ENCODE data around the gene RFX7.
"Not testable (repeated sequence)": the region's sequence is repeated elsewhere in the genome, so short reads cannot be mapped to it uniquely, and the experiment has no call there.

RFX7 gene

DNA sequence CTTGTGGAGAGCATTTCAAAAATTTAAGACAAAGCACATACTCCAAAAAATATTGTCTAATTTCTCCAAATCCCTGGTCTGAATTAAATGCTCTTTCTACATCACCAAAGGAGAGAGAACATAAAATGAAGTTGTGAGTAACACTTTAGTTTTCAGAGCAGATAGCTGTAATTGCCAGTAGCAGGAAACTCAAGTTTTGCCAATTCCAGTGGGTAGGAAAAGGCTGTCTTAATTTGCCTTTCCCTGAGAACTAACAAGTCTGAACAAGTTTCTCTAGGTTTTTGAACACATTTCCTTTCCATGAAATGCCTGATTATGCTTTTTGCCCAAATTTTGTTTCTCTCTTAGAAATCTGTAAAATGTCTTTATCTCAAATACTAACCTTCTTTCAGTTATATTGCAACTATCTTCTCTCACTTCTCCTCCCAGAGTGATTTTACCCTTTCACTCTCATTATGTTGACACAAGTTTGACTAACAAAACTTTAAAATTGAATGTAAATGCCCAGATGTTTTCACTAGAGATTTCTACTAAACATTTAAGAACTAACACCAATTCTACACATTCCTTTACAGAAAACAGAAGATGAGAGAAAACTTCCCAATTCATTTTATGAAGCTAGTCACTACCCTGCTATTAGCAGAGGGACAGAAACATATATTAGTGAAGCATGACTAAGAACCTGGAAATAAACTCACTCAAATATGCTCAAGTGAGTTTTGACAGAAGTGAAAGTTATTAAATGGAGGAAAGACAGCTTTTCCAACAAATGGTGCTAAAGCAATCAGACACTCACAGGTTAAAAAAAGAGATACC lies 38.4 kb downstream of the RFX7 start:
- DNase-seq (ENCODE audit: low read depth in 2 of 2): no peak

GRCh38 chr15:56203312-56203922 lies 40.3 kb downstream of the RFX7 start:
- not testable (repeated sequence) for DNase-seq (ENCODE audit: low read depth in 2 of 2)

GRCh38 chr15:56202701-56203100 lies 41.0 kb downstream of the RFX7 start:
- DNase-seq (ENCODE audit: low read depth in 2 of 2): no peak

DNA sequence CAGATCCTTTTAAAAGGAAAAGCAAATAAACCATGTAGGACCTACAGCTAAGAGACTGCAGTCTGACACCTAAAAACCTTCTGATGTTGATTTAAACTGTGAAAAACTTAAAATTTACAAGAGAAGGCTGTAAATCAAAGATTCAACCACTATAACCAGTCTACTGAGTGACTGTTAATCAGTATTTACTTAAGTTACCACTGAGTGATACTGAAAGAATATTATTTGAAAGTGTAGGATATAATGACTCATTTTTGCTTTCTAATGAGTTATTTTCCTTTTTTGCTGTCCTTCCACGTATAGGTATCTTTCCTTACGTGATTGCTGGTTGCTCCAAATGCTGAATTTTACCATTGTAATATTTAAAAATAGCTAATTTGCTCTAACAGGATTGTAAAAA lies 44.6 kb downstream of the RFX7 start:
- no peak for DNase-seq (ENCODE audit: low read depth in 2 of 2)

DNA sequence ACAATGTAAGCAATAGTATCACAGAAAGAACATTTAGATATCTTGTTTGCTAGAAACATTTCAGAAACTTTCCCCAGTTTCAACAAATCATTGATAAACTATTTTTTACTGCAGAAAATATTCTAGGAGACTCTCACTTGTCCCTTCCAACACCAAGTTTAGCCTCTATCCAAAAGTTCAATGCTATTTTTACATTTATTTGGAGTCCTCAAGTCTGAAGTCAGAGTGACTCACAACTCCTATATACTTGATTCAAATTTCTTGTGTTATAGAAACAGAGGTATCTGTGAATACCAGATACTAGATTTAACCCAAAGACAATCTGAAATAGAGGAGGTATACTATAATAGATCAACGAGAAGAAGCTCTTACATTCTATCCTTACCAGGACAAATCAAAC lies 49.6 kb downstream of the RFX7 start:
- DNase-seq (ENCODE audit: low read depth in 2 of 2): no peak

GRCh38 chr15:56192659-56193442 lies 50.8 kb downstream of the RFX7 start:
- DNase-seq (ENCODE audit: low read depth in 2 of 2): no peak

DNA sequence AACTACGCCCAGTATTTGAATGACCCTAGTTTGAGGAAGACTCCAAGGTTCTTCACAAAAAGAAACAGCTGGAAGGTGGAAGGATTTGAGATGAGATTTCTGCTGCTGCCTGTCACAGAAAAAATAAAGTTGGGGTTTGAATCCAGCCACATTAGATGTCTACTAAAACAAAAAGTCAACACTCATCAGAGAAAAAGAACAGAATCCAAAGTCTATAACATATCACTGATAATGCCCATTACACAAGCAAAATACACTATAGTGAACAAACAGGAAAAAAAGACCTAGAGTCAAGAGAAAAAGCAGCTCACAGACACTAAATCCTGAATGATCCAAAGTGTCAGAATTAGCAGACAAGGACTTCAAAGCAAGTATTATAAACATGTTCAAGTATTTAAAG lies 56.0 kb downstream of the RFX7 start:
- DNase-seq (ENCODE audit: low read depth in 2 of 2): no peak

DNA sequence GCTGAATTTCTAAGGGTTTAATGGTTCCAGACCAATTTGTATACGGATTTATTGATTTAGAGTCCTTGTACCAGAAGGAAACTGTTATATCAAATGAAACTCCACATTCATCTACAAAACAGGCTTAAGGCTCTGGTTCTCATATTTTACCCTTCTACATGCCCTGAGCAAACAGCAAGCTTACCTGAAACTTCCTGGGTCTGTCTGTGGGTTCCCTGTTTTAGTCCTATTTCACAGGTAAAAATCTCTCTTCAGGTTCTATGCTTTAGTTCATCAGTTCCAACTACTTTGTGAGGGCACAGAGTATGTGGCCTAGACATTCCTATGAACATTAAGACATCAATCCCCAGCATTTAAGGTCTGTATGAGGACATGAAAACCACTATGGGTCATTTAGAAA lies 57.7 kb downstream of the RFX7 start:
- DNase-seq (ENCODE audit: low read depth in 2 of 2): no peak

- no peak for DNase-seq (ENCODE audit: low read depth in 2 of 2)
Observed at GRCh38 chr15:56184516-56184915, 59.2 kb downstream of the RFX7 start.

- DNase-seq (ENCODE audit: low read depth in 2 of 2): no peak
Observed at GRCh38 chr15:56180851-56181250, 62.8 kb downstream of the RFX7 start.

DNA sequence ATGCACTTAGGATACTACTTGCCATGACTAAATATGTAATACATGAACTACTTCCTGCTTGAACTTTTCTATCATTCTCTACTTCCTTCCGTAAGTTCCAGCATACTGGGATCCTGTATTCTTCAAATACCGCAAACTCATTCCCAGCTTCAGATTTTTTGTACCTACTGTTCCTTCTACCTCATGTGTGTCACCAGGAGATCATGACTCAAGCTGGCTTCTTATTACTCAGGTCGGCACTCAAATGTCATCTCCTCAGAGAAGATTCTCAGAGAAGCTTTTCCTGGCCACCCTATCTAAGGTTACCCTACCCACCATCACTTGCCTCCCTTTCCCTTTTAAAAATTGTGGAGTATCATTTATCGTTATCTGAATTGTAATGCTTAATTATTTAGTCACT lies 66.7 kb downstream of the RFX7 start:
- no peak for DNase-seq (ENCODE audit: low read depth in 2 of 2)

DNA sequence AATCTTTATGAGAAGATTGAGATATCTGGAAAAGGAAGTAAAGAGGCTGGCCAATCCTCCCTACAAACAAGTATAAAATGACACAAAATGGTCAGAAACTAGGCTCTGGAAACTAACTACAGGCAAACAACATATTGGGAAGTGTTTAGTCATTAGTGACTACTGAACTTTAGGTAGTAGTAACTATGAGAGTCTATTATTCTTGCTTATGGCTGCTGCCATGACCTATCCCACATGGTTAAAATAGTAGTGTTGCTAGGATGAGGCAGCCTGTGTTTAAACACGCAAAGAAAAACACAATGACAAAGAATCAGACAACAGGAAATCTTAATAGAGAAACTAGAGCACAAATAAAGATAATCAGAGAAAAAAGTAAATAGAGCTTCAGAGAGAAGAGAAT lies 67.9 kb downstream of the RFX7 start:
- DNase-seq (ENCODE audit: low read depth in 2 of 2): no peak

DNA sequence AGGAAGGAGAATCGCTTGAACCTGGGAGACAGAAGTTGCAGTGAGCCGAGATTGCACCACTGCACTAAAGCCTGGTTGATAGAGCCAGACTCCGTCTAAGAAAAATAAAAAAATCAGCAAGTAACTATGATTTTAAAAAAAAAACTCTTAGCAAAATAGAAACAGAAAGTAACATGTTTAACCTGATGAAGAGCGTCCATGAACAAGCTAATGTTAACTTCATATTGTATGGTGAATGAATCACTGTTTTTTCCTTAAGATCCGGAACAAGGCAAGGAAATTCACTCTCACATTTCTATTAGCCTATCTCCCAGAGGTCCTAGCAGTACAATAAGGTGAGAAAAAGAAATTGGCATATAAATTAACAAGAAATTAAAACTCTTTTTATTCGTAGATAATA lies 69.0 kb downstream of the RFX7 start:
- DNase-seq (ENCODE audit: low read depth in 2 of 2): no peak

DNA sequence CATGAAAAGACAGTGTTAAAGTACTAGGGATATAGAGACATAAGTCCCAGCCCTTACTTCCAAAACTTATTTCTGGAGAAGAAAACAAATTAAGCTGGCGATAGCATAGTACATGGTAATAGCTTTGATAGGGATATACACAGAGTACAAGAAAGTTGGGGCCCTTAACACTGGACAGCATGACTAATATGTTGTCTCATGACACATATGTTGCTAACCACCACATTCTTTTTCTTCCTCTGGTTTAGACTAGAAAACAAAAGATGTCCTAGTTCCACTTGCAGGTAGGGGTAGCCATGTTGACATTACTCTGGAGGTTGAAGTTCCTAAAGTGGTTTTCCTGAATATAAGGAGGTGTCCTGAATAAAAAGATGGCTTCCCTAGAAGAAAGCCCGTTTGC lies 75.3 kb downstream of the RFX7 start:
- DNase-seq (ENCODE audit: low read depth in 2 of 2): no peak

DNA sequence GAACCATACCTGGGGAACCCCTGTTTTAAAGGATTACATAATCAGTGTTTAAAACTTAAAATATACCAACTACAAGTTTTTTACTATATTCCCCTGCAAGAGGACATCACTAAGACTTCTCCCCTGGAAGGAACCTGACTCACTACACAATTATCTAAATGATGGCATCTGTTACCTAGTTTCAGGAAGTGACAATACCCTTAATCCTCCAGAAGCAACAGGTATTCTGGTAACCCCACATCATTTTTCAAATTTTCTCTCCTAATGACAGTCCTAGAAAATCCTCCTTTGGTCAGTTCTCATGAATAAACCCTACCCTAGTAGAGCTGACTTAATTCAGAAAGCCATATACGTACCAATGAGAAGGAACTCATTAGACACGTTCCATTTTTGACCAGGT lies 78.4 kb downstream of the RFX7 start:
- DNase-seq (ENCODE audit: low read depth in 2 of 2): no peak

DNA sequence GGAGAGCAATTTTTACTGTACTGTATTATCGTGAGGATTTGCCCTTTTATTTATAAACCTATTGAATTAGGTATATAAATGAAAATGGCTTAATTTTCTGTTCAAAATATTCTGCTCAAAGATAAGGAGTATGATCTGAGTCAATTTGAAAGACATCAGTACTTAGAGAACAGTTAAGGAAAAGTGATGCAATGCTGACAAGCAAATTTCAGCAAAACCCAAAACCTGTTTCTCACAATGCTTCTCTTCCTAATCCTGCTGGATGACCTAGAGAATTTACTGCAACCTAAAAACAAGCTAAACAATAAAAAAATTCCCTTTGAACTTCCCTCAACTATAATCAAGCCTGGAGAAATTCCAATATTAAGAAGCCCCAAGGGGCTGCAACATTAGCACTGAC lies 82.7 kb downstream of the RFX7 start:
- no peak for DNase-seq (ENCODE audit: low read depth in 2 of 2)

- DNase-seq (ENCODE audit: low read depth in 2 of 2): no peak
Observed at GRCh38 chr15:56156877-56157276, 86.8 kb downstream of the RFX7 start.

- not testable (repeated sequence) for DNase-seq (ENCODE audit: low read depth in 2 of 2)
Observed at GRCh38 chr15:56155278-56155677, 88.4 kb downstream of the RFX7 start.

- not testable (repeated sequence) for DNase-seq (ENCODE audit: low read depth in 2 of 2)
Observed at GRCh38 chr15:56154768-56155167, 88.9 kb downstream of the RFX7 start.

- no peak for DNase-seq (ENCODE audit: low read depth in 2 of 2)
Observed at GRCh38 chr15:56150204-56150603, 93.5 kb downstream of the RFX7 start.

DNA sequence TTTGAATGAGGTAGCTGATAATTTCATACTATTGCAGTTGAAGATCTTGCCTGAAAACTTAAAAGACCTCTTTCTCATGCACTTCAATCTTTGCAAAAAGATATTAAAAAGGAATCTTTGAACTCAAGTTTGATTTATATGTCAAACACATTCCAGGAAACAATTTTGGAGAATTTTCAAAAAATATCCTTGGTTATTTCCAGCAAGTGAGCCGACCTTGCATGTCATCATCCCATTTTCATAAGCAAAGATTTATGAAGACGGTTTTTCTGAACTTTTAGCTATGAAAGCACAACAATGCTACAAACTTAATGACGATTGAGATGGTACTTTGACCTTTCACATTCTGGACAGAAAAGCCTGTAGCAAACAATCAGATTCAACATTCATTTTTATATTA lies 95.6 kb downstream of the RFX7 start:
- DNase-seq (ENCODE audit: low read depth in 2 of 2): no peak

- DNase-seq (ENCODE audit: low read depth in 2 of 2): no peak
Observed at GRCh38 chr15:56146756-56147155, 96.9 kb downstream of the RFX7 start.

GRCh38 chr15:56128081-56128480 lies 115.6 kb downstream of the RFX7 start:
- no peak for DNase-seq (ENCODE audit: low read depth in 2 of 2)

Data from stimulated activated CD4-positive, alpha-beta T cell treated with anti-CD3 and anti-CD28 coated beads, Interleukin-12 subunit alpha, Interleukin-12 subunit beta, amount 100 ng/mL, for 24 hours (primary cell).